ENCODE measurements around the gene COL4A2.

DNA sequence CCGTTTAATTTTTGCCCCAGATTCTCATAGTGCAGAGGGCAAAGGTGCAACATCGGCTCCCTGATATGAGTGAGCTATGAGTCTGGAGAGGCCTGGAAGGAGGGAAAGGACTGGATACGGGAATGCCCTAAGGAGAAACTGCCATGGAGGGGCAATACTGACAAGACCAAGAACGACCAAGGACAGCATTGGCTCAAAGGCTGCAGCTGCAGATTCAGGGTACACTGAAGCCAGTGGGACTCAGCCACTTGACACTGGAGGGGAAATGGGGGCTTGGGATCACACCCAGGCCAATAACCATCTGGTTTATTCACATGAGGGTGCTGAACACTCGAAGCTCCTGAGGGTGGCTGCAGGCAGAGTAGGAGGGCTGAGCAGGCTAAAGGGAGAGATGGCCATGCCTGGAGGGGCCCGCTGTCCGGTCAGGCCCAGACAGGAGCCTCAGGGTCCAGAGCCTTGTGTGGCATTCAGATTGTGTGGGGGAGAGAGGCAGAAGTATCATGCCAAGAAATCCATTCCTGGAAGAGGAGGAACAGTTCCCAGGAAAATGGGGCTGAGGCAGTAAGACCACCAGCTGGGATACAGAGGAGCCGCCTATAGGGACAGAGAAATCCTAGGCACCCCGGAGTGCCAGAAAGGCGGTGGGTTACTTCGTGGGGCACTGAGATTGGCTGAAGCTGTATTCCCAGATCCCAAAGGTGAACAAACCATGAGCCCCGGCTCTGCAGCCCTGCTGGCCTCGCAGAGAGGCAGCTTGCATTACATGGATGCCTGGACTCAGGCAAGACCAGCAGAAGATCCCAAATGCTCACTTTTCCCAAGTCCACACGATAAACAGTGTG, 20.9 kb upstream of the COL4A2 start:
- TF ChIP-seq CTCF (IDR thresholded peaks at IDR 0.05), result no peak
- no peak for TF ChIP-seq POLR2A (IDR thresholded peaks at IDR 0.05)
